Parathyroid adenoma (tissue), 2 donors: ENCODE data around the gene IQCE.

ENCODE experiments used
- H2AFZ ChIP-seq: fragments of 300-600 bp; sonication (generic); one replicate; pipeline ENCODE4 v1.7.0; 2017; ENCODE audit warnings: antibody characterized with exemption, mild to moderate bottlenecking
- H3K27ac ChIP-seq: fragments of 300-600 bp; sonication (generic); one replicate; pipeline ENCODE4 v1.7.0; 2017
- H3K27me3 ChIP-seq: fragments of 300-600 bp; sonication (generic); one replicate; pipeline ENCODE4 v1.7.0; 2017; ENCODE audit warnings: low read length; ENCODE audit not compliant: control insufficient read depth, insufficient read depth
- H3K36me3 ChIP-seq: fragments of 300-600 bp; sonication (generic); one replicate; pipeline ENCODE4 v1.7.0; 2017; ENCODE audit warnings: low read length; ENCODE audit not compliant: control insufficient read depth, insufficient read depth
- H3K4me1 ChIP-seq: fragments of 300-600 bp; sonication (generic); one replicate; pipeline ENCODE4 v1.7.0; 2017; ENCODE audit warnings: control low read depth
- H3K4me2 ChIP-seq: fragments of 300-600 bp; sonication (generic); one replicate; pipeline ENCODE4 v1.7.0; 2017; ENCODE audit warnings: low read length
- H3K4me3 ChIP-seq: fragments of 300-600 bp; sonication (generic); one replicate; pipeline ENCODE4 v1.7.0; 2017; ENCODE audit warnings: low read depth, low read length
- H3K79me2 ChIP-seq: fragments of 300-600 bp; sonication (generic); one replicate; pipeline ENCODE4 v1.7.0; 2017; ENCODE audit warnings: control low read depth
- H3K9ac ChIP-seq: fragments of 300-600 bp; sonication (generic); one replicate; pipeline ENCODE4 v1.7.0; 2017; ENCODE audit warnings: mild to moderate bottlenecking
- H3K9me3 ChIP-seq: fragments of 300-600 bp; sonication (generic); one replicate; pipeline ENCODE4 v1.7.0; 2017; ENCODE audit warnings: low read length; ENCODE audit not compliant: control insufficient read depth
- CTCF ChIP-seq: fragments of 300-600 bp; sonication (generic); IDR thresholded peaks from one replicate; pipeline ENCODE4 v1.7.0; 2017; ENCODE audit warnings: antibody characterized with exemption, mild to moderate bottlenecking
- donor health status: primary hyperparathyroidism.

The IQCE gene

DNA sequence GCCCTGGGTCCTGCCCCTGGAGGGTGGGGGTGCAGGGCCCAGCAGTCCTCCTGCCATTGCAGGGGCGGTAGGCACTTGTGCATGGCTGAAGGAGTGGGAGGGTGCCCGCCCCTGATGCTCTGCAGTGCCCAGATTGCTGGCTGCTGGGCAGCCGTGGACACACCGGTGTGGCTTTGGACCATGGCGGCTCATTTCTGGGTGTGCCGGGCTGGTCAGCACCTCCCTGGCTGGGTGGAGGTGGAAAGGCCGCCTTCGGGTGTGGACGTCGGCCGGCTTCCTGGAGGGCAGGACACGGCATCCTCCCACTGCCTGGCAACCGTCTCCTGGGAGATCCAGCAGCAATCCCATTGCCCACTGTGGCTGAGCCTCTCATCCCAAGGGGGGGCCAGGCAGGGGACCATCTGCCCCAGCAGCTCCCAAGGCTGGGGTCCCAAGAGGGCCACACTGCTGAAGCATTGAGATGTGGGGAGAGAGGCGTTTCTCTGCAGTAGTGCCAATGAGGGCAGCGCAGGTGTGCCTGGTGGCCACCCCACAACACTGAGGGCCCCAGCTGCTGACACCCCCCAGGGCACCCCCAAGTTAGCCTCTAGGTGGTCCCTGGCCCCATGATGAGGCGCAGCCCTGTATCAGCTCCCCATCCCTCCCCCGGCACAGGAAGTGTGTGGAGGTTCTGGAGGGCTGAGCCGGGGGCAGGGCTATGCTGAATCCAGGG is 85.9 kb downstream of the IQCE start:
- no peak overlapping the region for H3K9ac ChIP-seq
- H3K27me3 ChIP-seq = no peaks in the 10 kb centered on the region
- H3K9me3 ChIP-seq = no peaks in the 10 kb centered on the region
- no peak overlapping the region for H3K4me3 ChIP-seq
- peaks cover 17% of the 10 kb centered on the region for H3K4me1 ChIP-seq
- no peak overlapping the region for H3K27ac ChIP-seq
- H2AFZ ChIP-seq = no peak overlapping the region
- no peak overlapping the region for H3K4me2 ChIP-seq
- H3K79me2 ChIP-seq = peaks cover 3% of the 10 kb centered on the region
- H3K36me3 ChIP-seq = no peaks in the 10 kb centered on the region
- no peak for TF ChIP-seq CTCF

- H3K79me2 ChIP-seq = peaks cover 3% of the 10 kb centered on the region
- no peak overlapping the region for H3K9ac ChIP-seq
- no peak overlapping the region for H2AFZ ChIP-seq
- H3K9me3 ChIP-seq = no peaks in the 10 kb centered on the region
- peaks cover 15% of the 10 kb centered on the region for H3K4me1 ChIP-seq
- no peak overlapping the region for H3K4me2 ChIP-seq
- H3K27ac ChIP-seq = no peak overlapping the region
- H3K36me3 ChIP-seq = no peaks in the 10 kb centered on the region
- H3K4me3 ChIP-seq = no peak overlapping the region
- no peak for TF ChIP-seq CTCF
- H3K27me3 ChIP-seq = no peaks in the 10 kb centered on the region
These were observed 86.6 kb downstream of the IQCE start for GRCh38 chr7:2645274-2645868.

- Histone ChIP-seq H3K9me3 (no peaks in the 10 kb centered on the region), H3K36me3 (no peaks in the 10 kb centered on the region), H3K27me3 (no peaks in the 10 kb centered on the region), H3K27ac (no peak overlapping the region), H3K4me1 (peaks cover 6% of the 10 kb centered on the region), H3K4me3 (no peak overlapping the region), H3K9ac (no peak overlapping the region), H2AFZ (no peak overlapping the region), H3K79me2 (peaks cover 3% of the 10 kb centered on the region), H3K4me2 (no peak overlapping the region)
- no peak for TF ChIP-seq CTCF
These were observed 87.5 kb downstream of the IQCE start for GRCh38 chr7:2646336-2646679.

DNA sequence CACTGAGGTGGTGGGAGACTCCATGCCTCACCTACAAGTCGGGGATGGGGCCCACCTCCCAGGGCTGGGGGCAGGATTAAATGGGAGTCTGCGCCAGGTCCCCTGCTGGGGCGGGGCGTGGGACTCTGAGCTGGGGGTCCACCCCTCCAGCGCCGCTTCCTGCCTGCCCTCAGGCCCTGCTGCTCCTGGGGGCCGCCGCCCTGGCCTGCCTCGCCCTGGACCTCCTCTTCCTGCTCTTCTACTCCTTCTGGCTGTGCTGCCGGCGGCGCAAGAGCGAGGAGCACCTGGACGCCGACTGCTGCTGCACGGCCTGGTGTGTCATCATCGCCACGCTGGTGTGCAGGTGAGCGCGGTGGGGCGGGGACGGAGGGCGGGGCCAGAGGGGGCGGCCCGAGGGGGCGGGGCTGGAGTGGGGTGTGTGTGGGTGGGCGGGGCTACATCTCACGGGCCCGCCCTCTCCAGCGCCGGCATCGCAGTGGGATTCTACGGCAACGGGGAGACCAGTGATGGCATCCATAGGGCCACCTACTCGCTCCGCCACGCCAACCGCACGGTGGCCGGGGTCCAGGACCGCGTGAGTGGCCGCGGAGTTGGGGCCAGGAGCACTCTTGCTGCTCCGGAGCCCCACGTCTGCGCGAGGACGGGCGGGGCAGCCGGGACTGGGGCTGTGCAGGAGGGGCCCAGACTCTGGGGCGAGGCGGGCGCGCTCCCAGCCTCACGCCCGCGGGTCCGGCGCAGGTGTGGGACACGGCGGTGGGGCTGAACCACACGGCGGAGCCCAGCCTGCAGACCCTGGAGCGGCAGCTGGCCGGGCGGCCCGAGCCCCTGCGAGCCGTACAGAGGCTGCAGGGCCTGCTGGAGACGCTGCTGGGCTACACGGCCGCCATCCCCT is 88.1 kb downstream of the IQCE start:
- no peaks in the 10 kb centered on the region for H3K27me3 ChIP-seq
- H3K27ac ChIP-seq = no peak overlapping the region
- no peak overlapping the region for H2AFZ ChIP-seq
- no peaks in the 10 kb centered on the region for H3K36me3 ChIP-seq
- H3K4me1 ChIP-seq = peaks cover under 1% of the 10 kb centered on the region
- H3K4me3 ChIP-seq = no peak overlapping the region
- H3K79me2 ChIP-seq = peaks cover 3% of the 10 kb centered on the region
- H3K9me3 ChIP-seq = no peaks in the 10 kb centered on the region
- H3K4me2 ChIP-seq = no peak overlapping the region
- no peak for TF ChIP-seq CTCF
- H3K9ac ChIP-seq = no peak overlapping the region
